PFSK-1 (cell line): Measurements from ENCODE around the gene M6PR.

ENCODE experiments used
- POLR2AphosphoS5 ChIP-seq: IDR thresholded peaks from 2 replicates; pipeline ENCODE4 v1.6.1; 2012; ENCODE audit warnings: low read depth, mild to moderate bottlenecking, control low read depth, low read length, moderate library complexity
- SIN3A ChIP-seq: IDR thresholded peaks from 2 replicates; pipeline ENCODE4 v1.6.1; 2012; ENCODE audit warnings: mild to moderate bottlenecking, low read length, moderate library complexity, borderline replicate concordance; ENCODE audit not compliant: insufficient read depth
- TAF1 ChIP-seq: IDR thresholded peaks from 2 replicates; pipeline ENCODE4 v1.6.1; 2012; ENCODE audit warnings: low read length, control low read depth, borderline replicate concordance; ENCODE audit not compliant: insufficient read depth
- TF ChIP-seq, protein P1 (sequence below), 2 experiments: IDR thresholded peaks; 2 replicates each; pipeline versions ENCODE4 v1.6.1 to v1.8.0; 2011 to 2012; ENCODE audit warnings: low read depth in 2 of 2, low read length in 2 of 2, control low read depth in 1 of 2, inconsistent platforms in 1 of 2, mild to moderate bottlenecking in 1 of 2, moderate library complexity in 1 of 2; ENCODE audit not compliant: insufficient read depth in 1 of 2

GRCh38 chr12:8913702-8914032 lies 35.8 kb downstream of the M6PR start:
- TF ChIP-seq POLR2AphosphoS5: no peak
- TF ChIP-seq, protein P1, sequence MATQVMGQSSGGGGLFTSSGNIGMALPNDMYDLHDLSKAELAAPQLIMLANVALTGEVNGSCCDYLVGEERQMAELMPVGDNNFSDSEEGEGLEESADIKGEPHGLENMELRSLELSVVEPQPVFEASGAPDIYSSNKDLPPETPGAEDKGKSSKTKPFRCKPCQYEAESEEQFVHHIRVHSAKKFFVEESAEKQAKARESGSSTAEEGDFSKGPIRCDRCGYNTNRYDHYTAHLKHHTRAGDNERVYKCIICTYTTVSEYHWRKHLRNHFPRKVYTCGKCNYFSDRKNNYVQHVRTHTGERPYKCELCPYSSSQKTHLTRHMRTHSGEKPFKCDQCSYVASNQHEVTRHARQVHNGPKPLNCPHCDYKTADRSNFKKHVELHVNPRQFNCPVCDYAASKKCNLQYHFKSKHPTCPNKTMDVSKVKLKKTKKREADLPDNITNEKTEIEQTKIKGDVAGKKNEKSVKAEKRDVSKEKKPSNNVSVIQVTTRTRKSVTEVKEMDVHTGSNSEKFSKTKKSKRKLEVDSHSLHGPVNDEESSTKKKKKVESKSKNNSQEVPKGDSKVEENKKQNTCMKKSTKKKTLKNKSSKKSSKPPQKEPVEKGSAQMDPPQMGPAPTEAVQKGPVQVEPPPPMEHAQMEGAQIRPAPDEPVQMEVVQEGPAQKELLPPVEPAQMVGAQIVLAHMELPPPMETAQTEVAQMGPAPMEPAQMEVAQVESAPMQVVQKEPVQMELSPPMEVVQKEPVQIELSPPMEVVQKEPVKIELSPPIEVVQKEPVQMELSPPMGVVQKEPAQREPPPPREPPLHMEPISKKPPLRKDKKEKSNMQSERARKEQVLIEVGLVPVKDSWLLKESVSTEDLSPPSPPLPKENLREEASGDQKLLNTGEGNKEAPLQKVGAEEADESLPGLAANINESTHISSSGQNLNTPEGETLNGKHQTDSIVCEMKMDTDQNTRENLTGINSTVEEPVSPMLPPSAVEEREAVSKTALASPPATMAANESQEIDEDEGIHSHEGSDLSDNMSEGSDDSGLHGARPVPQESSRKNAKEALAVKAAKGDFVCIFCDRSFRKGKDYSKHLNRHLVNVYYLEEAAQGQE (IDR thresholded peaks at IDR 0.05; ENCODE audit: insufficient read depth in 1 of 2, low read depth in 2 of 2, low read length in 2 of 2): no peak
- TF ChIP-seq TAF1: no peak
- TF ChIP-seq SIN3A: no peak
